ENCODE results near the gene PANK3.
"Not testable (repeated sequence)": the region's sequence is repeated elsewhere in the genome, so short reads cannot be mapped to it uniquely, and the experiment has no call there.

Gene PANK3

GRCh38 chr5:168578538-168579487, at the start of gene PANK3:
PANK3 (minus strand) TSS chr5:168579368; CDS start chr5:168579283, 85 bp downstream.
- no peak for DNase-seq

- no peak for DNase-seq
Observed at GRCh38 chr5:168624850-168625364, 45.7 kb upstream of the PANK3 start.

- DNase-seq, result no peak
Observed at GRCh38 chr5:168620807-168621206, 41.6 kb upstream of the PANK3 start.

- DNase-seq, result no peak
Observed at GRCh38 chr5:168614661-168615060, 35.5 kb upstream of the PANK3 start.

GRCh38 chr5:168613996-168614395, 34.8 kb upstream of the PANK3 start:
- DNase-seq, result no peak

- DNase-seq, result no peak
Observed at GRCh38 chr5:168613396-168613795, 34.2 kb upstream of the PANK3 start.

GRCh38 chr5:168612996-168613395, 33.8 kb upstream of the PANK3 start:
- DNase-seq, result no peak

- DNase-seq, result no peak
Observed at GRCh38 chr5:168612123-168612522, 33.0 kb upstream of the PANK3 start.

GRCh38 chr5:168611165-168611564, 32.0 kb upstream of the PANK3 start:
- DNase-seq, result no peak

- no peak for DNase-seq
Observed at GRCh38 chr5:168609806-168610482, 30.8 kb upstream of the PANK3 start.

GRCh38 chr5:168608821-168609220, 29.7 kb upstream of the PANK3 start:
- no peak for DNase-seq

- no peak for DNase-seq
Observed at GRCh38 chr5:168608386-168608785, 29.2 kb upstream of the PANK3 start.

GRCh38 chr5:168607946-168608345, 28.8 kb upstream of the PANK3 start:
- DNase-seq, result no peak

- DNase-seq, result no peak
Observed at GRCh38 chr5:168606562-168606961, 27.4 kb upstream of the PANK3 start.

GRCh38 chr5:168604436-168604835, 25.3 kb upstream of the PANK3 start:
- DNase-seq, result no peak

- no peak for DNase-seq
Observed at GRCh38 chr5:168603746-168604145, 24.6 kb upstream of the PANK3 start.

GRCh38 chr5:168602517-168602916, 23.3 kb upstream of the PANK3 start:
- no peak for DNase-seq

GRCh38 chr5:168601972-168602371, 22.8 kb upstream of the PANK3 start:
- DNase-seq, result no peak

GRCh38 chr5:168600409-168600808, 21.2 kb upstream of the PANK3 start:
- DNase-seq, result no peak

GRCh38 chr5:168599826-168600225, 20.7 kb upstream of the PANK3 start:
- no peak for DNase-seq

GRCh38 chr5:168598639-168599038, 19.5 kb upstream of the PANK3 start:
- DNase-seq, result no peak

- no peak for DNase-seq
Observed at GRCh38 chr5:168596927-168597326, 17.8 kb upstream of the PANK3 start.

GRCh38 chr5:168596122-168596521, 17.0 kb upstream of the PANK3 start:
- not testable (repeated sequence) for DNase-seq

GRCh38 chr5:168592014-168592368, 12.8 kb upstream of the PANK3 start:
- DNase-seq, result no peak

Measured in NCI-H187 treated with DMSO at 0.1 percent for 48 hours (cell line).